H9 (cell line): Measurements from ENCODE around the gene BLTP3A. TPM values are rescaled to one million over a fixed set of nuclear protein-coding genes. Genes with fewer than 3 reads are reported as not detected.
"Not testable (repeated sequence)": the region's sequence is repeated elsewhere in the genome, so short reads cannot be mapped to it uniquely, and the experiment has no call there.

Experiments
- DNase-seq: peaks from one replicate; pipeline ENCODE4 v3.0.0-alpha.2; 2017
- H2AFZ ChIP-seq: one replicate; pipeline ENCODE4 v1.6.1; 2013; ENCODE audit warnings: mild to moderate bottlenecking, low read length, control low read depth, moderate library complexity
- H2AK5ac ChIP-seq: 2 replicates; pipeline ENCODE4 v1.6.1; 2013; ENCODE audit warnings: low read length, control low read depth, mixed read lengths; ENCODE audit not compliant: insufficient read length
- H2BK120ac ChIP-seq: one replicate; pipeline ENCODE4 v1.6.1; 2013; ENCODE audit warnings: low read depth, mild to moderate bottlenecking, low read length, control low read depth, inconsistent platforms; ENCODE audit not compliant: poor library complexity, severe bottlenecking
- H2BK12ac ChIP-seq: 2 replicates; pipeline ENCODE4 v1.6.1; 2013; ENCODE audit warnings: low read length, control low read depth, mixed read lengths, low read depth; ENCODE audit not compliant: insufficient read length
- H2BK15ac ChIP-seq: 2 replicates; pipeline ENCODE4 v1.6.1; 2013; ENCODE audit warnings: low read depth, low read length, control low read depth
- H2BK20ac ChIP-seq: one replicate; pipeline ENCODE4 v1.6.1; 2013; ENCODE audit warnings: low read depth, mild to moderate bottlenecking, low read length, control low read depth, inconsistent platforms; ENCODE audit not compliant: poor library complexity, severe bottlenecking
- H2BK5ac ChIP-seq: 2 replicates; pipeline ENCODE4 v1.6.1; 2013; ENCODE audit warnings: low read length, control low read depth, mixed read lengths; ENCODE audit not compliant: insufficient read length
- H3K14ac ChIP-seq: 2 replicates; pipeline ENCODE4 v1.6.1; 2013; ENCODE audit warnings: low read length, control low read depth; ENCODE audit not compliant: insufficient read depth
- H3K18ac ChIP-seq: 2 replicates; pipeline ENCODE4 v1.6.1; 2013; ENCODE audit warnings: low read depth, mild to moderate bottlenecking, mixed read lengths, low read length, control low read depth; ENCODE audit not compliant: insufficient read length
- H3K23ac ChIP-seq: 2 replicates; pipeline ENCODE4 v1.6.1; 2013; ENCODE audit warnings: low read length, control low read depth, mixed read lengths, low read depth; ENCODE audit not compliant: insufficient read length
- H3K23me2 ChIP-seq: 2 replicates; pipeline ENCODE4 v1.6.1; 2013; ENCODE audit warnings: low read depth, mild to moderate bottlenecking, mixed read lengths, low read length, control low read depth; ENCODE audit not compliant: insufficient read length, poor library complexity, severe bottlenecking
- H3K27ac ChIP-seq: 2 replicates; pipeline ENCODE4 v1.5.1; 2013; ENCODE audit warnings: low read length, control low read depth, mixed read lengths, low read depth; ENCODE audit not compliant: insufficient read length
- H3K27me3 ChIP-seq: 2 replicates; pipeline ENCODE4 v1.6.1; 2013; ENCODE audit warnings: low read length, control low read depth, inconsistent platforms; ENCODE audit not compliant: insufficient read depth
- H3K4ac ChIP-seq: 2 replicates; pipeline ENCODE4 v1.6.1; 2013; ENCODE audit warnings: low read depth, mild to moderate bottlenecking, control low read depth, inconsistent platforms, low read length, moderate library complexity
- H3K4me1 ChIP-seq: 2 replicates; pipeline ENCODE4 v1.6.1; 2013; ENCODE audit warnings: low read length, control low read depth, inconsistent platforms; ENCODE audit not compliant: insufficient read depth
- H3K4me2 ChIP-seq: 2 replicates; pipeline ENCODE4 v1.6.1; 2013; ENCODE audit warnings: low read length, control low read depth, mixed read lengths; ENCODE audit not compliant: insufficient read length, insufficient read depth
- H3K56ac ChIP-seq: 2 replicates; pipeline ENCODE4 v1.6.1; 2013; ENCODE audit warnings: low read depth, mild to moderate bottlenecking, mixed read lengths, low read length, control low read depth; ENCODE audit not compliant: insufficient read length
- H3K79me1 ChIP-seq: 2 replicates; pipeline ENCODE4 v1.6.1; 2013; ENCODE audit warnings: low read depth, mild to moderate bottlenecking, moderate library complexity, low read length, control low read depth, inconsistent platforms; ENCODE audit not compliant: insufficient read depth, poor library complexity, severe bottlenecking
- H3K79me2 ChIP-seq: 2 replicates; pipeline ENCODE4 v1.6.1; 2013; ENCODE audit warnings: low read length, control low read depth, inconsistent platforms; ENCODE audit not compliant: insufficient read depth
- H3K9ac ChIP-seq: 2 replicates; pipeline ENCODE4 v1.6.1; 2013; ENCODE audit warnings: low read length, control low read depth, mixed read lengths; ENCODE audit not compliant: insufficient read length; ENCODE audit errors: extremely low read depth
- H3K9me3 ChIP-seq: one replicate; pipeline ENCODE4 v1.6.1; 2013; ENCODE audit warnings: low read depth, low read length, inconsistent platforms; ENCODE audit not compliant: control insufficient read depth
- H3T11ph ChIP-seq: one replicate; pipeline ENCODE4 v1.6.1; 2013; ENCODE audit warnings: mild to moderate bottlenecking, low read length, control low read depth, inconsistent platforms
- H4K20me1 ChIP-seq: one replicate; pipeline ENCODE4 v1.6.1; 2013; ENCODE audit not compliant: control insufficient read depth, insufficient read length, insufficient read depth
- H4K5ac ChIP-seq: 2 replicates; pipeline ENCODE4 v1.6.1; 2013; ENCODE audit warnings: low read depth, mild to moderate bottlenecking, mixed read lengths, low read length, control low read depth; ENCODE audit not compliant: insufficient read length
- H4K8ac ChIP-seq: replicated peaks from 2 replicates; pipeline ENCODE4 v1.6.1; 2013; ENCODE audit warnings: low read length, control low read depth, mixed read lengths, low read depth; ENCODE audit not compliant: insufficient read length
- H4K91ac ChIP-seq: 2 replicates; pipeline ENCODE4 v1.6.1; 2013; ENCODE audit warnings: low read depth, mild to moderate bottlenecking, moderate library complexity, mixed read lengths, low read length, control low read depth; ENCODE audit not compliant: insufficient read length
- H3K27ac Mint-ChIP-seq, 3 experiments: 2 replicates in 2 of 3; 3 replicates in 1 of 3; pipeline ENCODE4 v1.8.0; 2020 to 2021; ENCODE audit warnings: mixed read lengths in 3 of 3, mild to moderate bottlenecking in 1 of 3, moderate library complexity in 1 of 3
- H3K27me3 Mint-ChIP-seq: 2 replicates; pipeline ENCODE4 v1.8.0; 2021; ENCODE audit warnings: low read depth, mild to moderate bottlenecking, moderate library complexity, mixed read lengths
- H3K36me3 Mint-ChIP-seq, 3 experiments: 2 replicates in 2 of 3; 3 replicates in 1 of 3; pipeline ENCODE4 v1.8.0; 2020 to 2021; ENCODE audit warnings: low read depth in 3 of 3, mixed read lengths in 3 of 3; ENCODE audit not compliant: insufficient read depth in 1 of 3
- H3K4me1 Mint-ChIP-seq, 2 experiments: 2 replicates each; pipeline ENCODE4 v1.8.0; 2020; ENCODE audit warnings: mixed read lengths in 2 of 2
- H3K4me3 Mint-ChIP-seq, 2 experiments: 2 replicates in 1 of 2; 3 replicates in 1 of 2; pipeline ENCODE4 v1.8.0; 2020 to 2021; ENCODE audit warnings: mild to moderate bottlenecking in 2 of 2, mixed read lengths in 2 of 2, moderate library complexity in 1 of 2
- H3K9me3 Mint-ChIP-seq, 2 experiments: 2 replicates in 1 of 2; 3 replicates in 1 of 2; pipeline ENCODE4 v1.8.0; 2020; ENCODE audit warnings: mild to moderate bottlenecking in 2 of 2, mixed read lengths in 2 of 2, moderate library complexity in 1 of 2
- CTCF ChIP-seq: fragments of 200-600 bp; sonication (generic); conservative IDR thresholded peaks from 3 replicates; pipeline ENCODE4 v1.8.0; 2021; ENCODE audit warnings: antibody characterized with exemption, mild to moderate bottlenecking
- WGBS: extraction: QIAGEN DNeasy Blood & Tissue Kit; methylation state at CpG from one replicate; pipeline ENCODE4 v1.1.7; 2013; ENCODE audit warnings: missing lambda C conversion rate, low lambda C conversion rate, mixed read lengths; ENCODE audit not compliant: insufficient read length; ENCODE audit errors: extremely low coverage; 5-methylcytosine and 5-hydroxymethylcytosine counted together
- total RNA-seq: library from RNA; stranded (reverse); gene quantifications from 2 replicates; pipeline ENCODE4 v1.2.1, GENCODE V29; 2021

Gene BLTP3A
- total RNA-seq, 1 experiment from 2014 or later = 17.8 TPM

- H4K8ac ChIP-seq = no peak overlapping the region
- H2BK5ac ChIP-seq = no peak overlapping the region
- H4K5ac ChIP-seq = no peak overlapping the region
- H3K9me3 Mint-ChIP-seq = no peaks in the 10 kb centered on the region
- H2BK15ac ChIP-seq = no peak overlapping the region
- H3K27ac Mint-ChIP-seq = no peak overlapping the region
- H3K4me1 Mint-ChIP-seq = peaks cover 5 to 7% of the 10 kb centered on the region in 2 experiments; a peak in 2 of 4 replicates
- H2AK5ac ChIP-seq = no peak overlapping the region
- H3K4me3 Mint-ChIP-seq = no peak overlapping the region
- H3K27me3 Mint-ChIP-seq = no peaks in the 10 kb centered on the region
- H2AFZ ChIP-seq = no peak overlapping the region
- no peak overlapping the region for H4K91ac ChIP-seq
- no peak overlapping the region for H2BK12ac ChIP-seq
- H2BK20ac ChIP-seq = no peak overlapping the region
- H3T11ph ChIP-seq = no peak overlapping the region
- H3K9ac ChIP-seq = no peak overlapping the region
- H4K20me1 ChIP-seq = no peaks in the 10 kb centered on the region
- no peak overlapping the region for H2BK120ac ChIP-seq
- DNase-seq = no peak
- H3K4me1 ChIP-seq = no peaks in the 10 kb centered on the region
- no peak overlapping the region for H3K23ac ChIP-seq
- WGBS = no CpG with 5 or more reads among the region's 7 CpGs
- no peak overlapping the region for H3K4ac ChIP-seq
- H3K36me3 Mint-ChIP-seq = no peaks in the 10 kb centered on the region
- no peak overlapping the region for H3K4me2 ChIP-seq
- no peaks in the 10 kb centered on the region for H3K9me3 ChIP-seq
- no peaks in the 10 kb centered on the region for H3K79me2 ChIP-seq
- no peak overlapping the region for H3K14ac ChIP-seq
- no peak overlapping the region for H3K27ac ChIP-seq
- H3K27me3 ChIP-seq = no peaks in the 10 kb centered on the region
- no peak overlapping the region for H3K18ac ChIP-seq
- TF ChIP-seq CTCF = no peak
- H3K79me1 ChIP-seq = no peaks in the 10 kb centered on the region
- H3K23me2 ChIP-seq = no peaks in the 10 kb centered on the region
- no peak overlapping the region for H3K56ac ChIP-seq
Measured at GRCh38 chr6:34743625-34744293, 48.1 kb upstream of the BLTP3A start.

GRCh38 chr6:34744294-34744647 lies 47.6 kb upstream of the BLTP3A start:
- not testable (repeated sequence) for H2BK120ac ChIP-seq, H3K9ac ChIP-seq, H3K27ac Mint-ChIP-seq, H4K20me1 ChIP-seq, DNase-seq, H3K4me1 ChIP-seq, H3K36me3 Mint-ChIP-seq, H4K5ac ChIP-seq, H3K27ac ChIP-seq, H3K23ac ChIP-seq, H3K79me2 ChIP-seq, H3K79me1 ChIP-seq, H3T11ph ChIP-seq, H3K4ac ChIP-seq, H3K27me3 Mint-ChIP-seq, H4K8ac ChIP-seq, H3K4me3 Mint-ChIP-seq, H2AFZ ChIP-seq, H4K91ac ChIP-seq, H2BK5ac ChIP-seq, H3K27me3 ChIP-seq, H3K9me3 ChIP-seq, H3K18ac ChIP-seq, H3K4me2 ChIP-seq, H3K4me1 Mint-ChIP-seq, H2BK12ac ChIP-seq, H3K23me2 ChIP-seq, H3K9me3 Mint-ChIP-seq, H2BK20ac ChIP-seq, H3K56ac ChIP-seq, H2AK5ac ChIP-seq, H2BK15ac ChIP-seq, H3K14ac ChIP-seq
- WGBS = no CpG with 5 or more reads among the region's 10 CpGs
